ENCODE results near the gene STIMATE. TPM values are rescaled to one million over a fixed set of nuclear protein-coding genes. Genes with fewer than 3 reads are reported as not detected.

The STIMATE gene
- total RNA-seq, 4 donors from 2014 or later: 15.0 to 22.1 (median 18.7) TPM

DNA sequence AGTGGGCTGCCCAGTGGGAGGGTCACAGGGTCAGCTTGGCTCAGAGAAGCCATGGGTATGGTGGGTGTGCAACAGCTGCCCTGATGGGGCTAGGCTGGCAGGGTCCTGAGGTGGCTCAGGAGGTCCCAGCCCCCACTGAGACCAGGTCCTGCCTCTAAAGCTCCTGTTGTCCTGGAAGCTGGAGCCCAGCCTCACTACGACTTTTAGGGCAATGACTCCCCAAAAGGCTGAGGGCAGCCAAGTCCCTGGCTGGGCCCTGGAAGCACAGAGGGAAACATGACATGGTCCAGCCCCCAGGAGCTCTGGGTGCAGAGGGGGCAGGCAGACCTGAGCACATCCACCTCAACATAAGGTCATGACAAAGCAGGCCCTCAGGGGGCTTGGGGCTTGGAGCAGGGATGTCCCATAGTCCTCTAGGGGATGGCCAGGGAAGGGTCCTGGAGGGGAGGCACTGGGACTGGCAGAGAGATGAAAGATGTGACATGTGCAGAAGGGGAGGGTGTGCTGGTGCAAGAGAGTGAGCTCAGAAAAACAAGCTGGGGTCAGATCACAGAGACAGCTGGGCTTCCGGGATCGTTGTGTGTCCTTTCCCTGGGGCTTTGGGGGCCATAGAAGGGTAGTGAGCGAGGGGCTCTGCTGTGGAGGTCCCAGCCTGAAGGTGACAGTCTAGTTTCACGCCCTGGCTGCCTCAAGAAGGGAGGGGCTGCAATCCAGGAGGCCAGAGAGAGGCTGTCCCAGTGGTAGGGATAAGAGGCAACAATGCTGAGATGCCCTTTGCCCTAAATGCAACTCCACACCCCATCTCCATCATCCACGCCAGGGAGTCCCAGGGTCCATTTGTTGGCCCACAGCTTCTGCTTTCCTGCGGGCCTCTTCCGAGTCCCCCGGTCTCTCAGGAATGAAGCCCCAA lies 103.4 kb downstream of the STIMATE start:
- intact Hi-C loops (cut with DNase I): no loop called here

DNA sequence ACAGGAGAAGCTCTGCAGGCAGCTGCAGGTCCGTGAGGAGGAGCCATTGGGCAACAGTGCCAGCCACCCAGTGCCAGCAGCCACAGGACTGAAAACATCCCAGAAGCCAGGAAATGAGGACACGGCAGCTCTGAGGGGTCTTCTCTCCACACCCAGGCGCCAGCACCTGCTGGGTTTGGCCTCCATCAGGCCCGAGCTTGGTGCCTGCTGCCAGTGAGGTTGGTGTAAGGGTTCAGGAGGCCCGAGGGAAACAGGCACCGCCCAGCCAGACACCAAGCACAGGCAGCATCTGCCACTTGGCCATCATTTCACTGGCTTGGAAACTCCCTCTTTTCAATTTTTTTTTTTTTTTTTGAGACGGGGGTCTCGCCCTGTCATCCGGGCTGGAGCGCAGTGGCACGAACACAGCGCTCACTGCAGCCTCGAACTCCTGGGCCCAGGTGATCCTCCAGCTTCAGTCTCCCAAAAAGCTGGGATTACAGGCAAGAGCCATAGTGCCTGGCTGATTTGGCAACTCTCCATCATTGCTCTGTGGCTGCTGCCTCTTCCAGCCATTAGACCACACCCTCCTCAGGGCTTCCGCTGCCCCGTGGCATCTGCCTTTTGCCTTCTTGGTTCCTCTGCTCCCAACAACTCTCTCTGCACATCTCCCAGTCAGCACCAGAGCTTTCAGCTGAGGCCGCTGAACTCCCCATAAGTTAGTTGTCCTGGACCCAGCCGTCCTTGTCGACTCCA lies 104.2 kb downstream of the STIMATE start:
- Histone ChIP-seq H3K27ac (no peak overlapping the region), H3K36me3 (no peaks in the 10 kb centered on the region), H3K27me3 (no peaks in the 10 kb centered on the region), H3K4me3 (replicated peaks in 1 of 3) (no peak overlapping the region), H3K9me3 (no peaks in the 10 kb centered on the region), H3K4me1 (peaks cover 0 to 5% of the 10 kb centered on the region in 2 donors)
- no peak for DNase-seq
- intact Hi-C loops (cut with DNase I): no loop called here
- TF ChIP-seq, protein P1, sequence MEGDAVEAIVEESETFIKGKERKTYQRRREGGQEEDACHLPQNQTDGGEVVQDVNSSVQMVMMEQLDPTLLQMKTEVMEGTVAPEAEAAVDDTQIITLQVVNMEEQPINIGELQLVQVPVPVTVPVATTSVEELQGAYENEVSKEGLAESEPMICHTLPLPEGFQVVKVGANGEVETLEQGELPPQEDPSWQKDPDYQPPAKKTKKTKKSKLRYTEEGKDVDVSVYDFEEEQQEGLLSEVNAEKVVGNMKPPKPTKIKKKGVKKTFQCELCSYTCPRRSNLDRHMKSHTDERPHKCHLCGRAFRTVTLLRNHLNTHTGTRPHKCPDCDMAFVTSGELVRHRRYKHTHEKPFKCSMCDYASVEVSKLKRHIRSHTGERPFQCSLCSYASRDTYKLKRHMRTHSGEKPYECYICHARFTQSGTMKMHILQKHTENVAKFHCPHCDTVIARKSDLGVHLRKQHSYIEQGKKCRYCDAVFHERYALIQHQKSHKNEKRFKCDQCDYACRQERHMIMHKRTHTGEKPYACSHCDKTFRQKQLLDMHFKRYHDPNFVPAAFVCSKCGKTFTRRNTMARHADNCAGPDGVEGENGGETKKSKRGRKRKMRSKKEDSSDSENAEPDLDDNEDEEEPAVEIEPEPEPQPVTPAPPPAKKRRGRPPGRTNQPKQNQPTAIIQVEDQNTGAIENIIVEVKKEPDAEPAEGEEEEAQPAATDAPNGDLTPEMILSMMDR (IDR thresholded peaks at IDR 0.05): no peak
- no peak for TF ChIP-seq POLR2A (IDR thresholded peaks at IDR 0.05)
- WGBS, 2 donors: 77 to 86% methylated on average over 18 of the region's 18 CpGs

More for the DNA sequence above, 103.4 kb downstream of the STIMATE start:
- Histone ChIP-seq H3K4me3 (replicated peaks in 1 of 3) (no peak overlapping the region), H3K36me3 (no peaks in the 10 kb centered on the region), H3K27ac (no peak overlapping the region), H3K27me3 (no peaks in the 10 kb centered on the region), H3K4me1 (peaks cover 0 to 5% of the 10 kb centered on the region in 2 donors), H3K9me3 (no peaks in the 10 kb centered on the region)
- no peak for DNase-seq
- 79 to 80% methylated on average over 8 to 9 of the region's 9 CpGs for WGBS, 2 donors
- TF ChIP-seq, protein P1 (IDR thresholded peaks at IDR 0.05): no peak
- TF ChIP-seq POLR2A (IDR thresholded peaks at IDR 0.05): no peak

DNA sequence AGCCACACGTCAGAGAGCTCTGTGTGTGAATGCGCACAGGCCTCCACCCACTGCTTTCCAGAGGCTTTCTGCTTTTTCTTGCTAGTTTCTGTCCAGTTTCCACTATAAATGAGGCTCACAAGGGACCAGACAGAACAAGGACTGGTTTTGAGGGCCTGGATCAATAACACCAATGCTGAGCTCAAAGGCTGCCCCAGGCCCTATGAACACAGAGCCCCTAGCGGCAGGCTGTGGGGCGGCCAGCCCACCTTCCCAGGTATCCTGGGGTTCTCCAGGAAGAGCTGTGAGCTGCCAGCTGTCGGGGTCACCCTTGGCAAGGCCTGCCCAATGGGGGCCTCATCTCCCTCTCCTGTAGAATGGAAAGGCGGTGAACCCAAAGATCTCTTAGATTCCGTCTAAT lies 104.9 kb downstream of the STIMATE start:
- no peaks in the 10 kb centered on the region for H3K36me3 ChIP-seq
- TF ChIP-seq, protein P1 (IDR thresholded peaks at IDR 0.05): no peak
- TF ChIP-seq POLR2A (IDR thresholded peaks at IDR 0.05): no peak
- no peak overlapping the region for H3K27ac ChIP-seq
- H3K9me3 ChIP-seq: no peaks in the 10 kb centered on the region
- no peaks in the 10 kb centered on the region for H3K27me3 ChIP-seq
- intact Hi-C loops (cut with DNase I): no loop called here
- H3K4me3 ChIP-seq (replicated peaks in 1 of 3): no peak overlapping the region
- WGBS, 2 donors: 84 to 92% methylated on average over 2 to 7 of the region's 7 CpGs
- peaks cover 0 to 5% of the 10 kb centered on the region in 2 donors for H3K4me1 ChIP-seq
- no peak for DNase-seq

DNA sequence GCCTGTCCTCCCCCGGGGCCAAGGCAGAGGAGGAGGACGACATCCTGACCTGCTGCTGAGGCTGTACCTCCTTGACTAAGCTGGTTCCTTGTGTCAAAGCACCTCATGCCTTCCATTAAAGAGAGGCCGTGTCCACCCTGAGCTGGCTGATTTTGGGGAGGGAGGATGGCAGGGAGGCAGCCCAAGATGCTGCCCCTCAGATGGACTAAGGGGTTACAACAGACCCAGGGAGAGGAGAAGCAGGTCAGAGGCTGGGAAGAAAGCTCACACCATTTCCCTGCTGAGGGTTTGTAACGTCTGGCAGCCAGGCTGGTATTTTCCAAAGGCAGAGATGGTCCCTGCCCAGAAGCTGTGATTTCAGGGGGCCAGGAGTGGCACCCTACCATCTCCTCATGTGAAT lies 105.4 kb downstream of the STIMATE start:
- H3K27me3 ChIP-seq: no peaks in the 10 kb centered on the region
- peaks cover 0 to 5% of the 10 kb centered on the region in 2 donors for H3K4me1 ChIP-seq
- DNase-seq: no peak
- no peaks in the 10 kb centered on the region for H3K9me3 ChIP-seq
- no peak overlapping the region for H3K27ac ChIP-seq
- no peak overlapping the region for H3K4me3 ChIP-seq (replicated peaks in 1 of 3)
- intact Hi-C loops (cut with DNase I): no loop called here
- no peak for TF ChIP-seq POLR2A (IDR thresholded peaks at IDR 0.05)
- TF ChIP-seq, protein P1 (IDR thresholded peaks at IDR 0.05): no peak
- H3K36me3 ChIP-seq: no peaks in the 10 kb centered on the region
- WGBS, 2 donors: 71 to 77% methylated on average over 3 to 4 of the region's 4 CpGs
